ENCODE results near the gene IGSF3.

- TF ChIP-seq ELF1 (CRISPR knock-in tag; IDR thresholded peaks at IDR 0.05), result no peak
- TF ChIP-seq EZH2 (conservative IDR thresholded peaks at IDR 0.05; ENCODE audit: low read depth, low read length), result no peak
- TF ChIP-seq CTCF (CRISPR knock-in tag; IDR thresholded peaks at IDR 0.05), result no peak
- TF ChIP-seq JUNB (CRISPR knock-in tag; IDR thresholded peaks at IDR 0.05; ENCODE audit: borderline replicate concordance), result no peak
- TF ChIP-seq ZNF432 (CRISPR knock-in tag; IDR thresholded peaks at IDR 0.05; ENCODE audit: borderline replicate concordance), result no peak
- no peak for TF ChIP-seq CHD2 (IDR thresholded peaks at IDR 0.05; ENCODE audit: low read depth, low read length)
- no peak for TF ChIP-seq EP300 (IDR thresholded peaks at IDR 0.05; ENCODE audit: low read depth in 2 of 2, low read length in 2 of 2)
- TF ChIP-seq EP300 (CRISPR knock-in tag; IDR thresholded peaks at IDR 0.05; ENCODE audit: borderline replicate concordance), result no peak
- no peak for TF ChIP-seq HMGXB4 (CRISPR knock-in tag; IDR thresholded peaks at IDR 0.05; ENCODE audit: borderline replicate concordance in 1 of 2, low read depth in 1 of 2)
- no peak for TF ChIP-seq ZNF138 (CRISPR knock-in tag; IDR thresholded peaks at IDR 0.05; ENCODE audit: low read depth)
- TF ChIP-seq SIN3A (IDR thresholded peaks at IDR 0.05; ENCODE audit: borderline replicate concordance, low read depth, low read length), result no peak
- TF ChIP-seq YEATS2 (CRISPR knock-in tag; IDR thresholded peaks at IDR 0.05; ENCODE audit: borderline replicate concordance), result no peak
- no peak for TF ChIP-seq ZNF615 (CRISPR knock-in tag; IDR thresholded peaks at IDR 0.05; ENCODE audit: borderline replicate concordance)
- TF ChIP-seq ARID2 (CRISPR knock-in tag; IDR thresholded peaks at IDR 0.05; ENCODE audit: borderline replicate concordance), result no peak
Measured at GRCh38 chr1:116704278-116704677, 36.7 kb upstream of the IGSF3 start.
